Right lobe of liver (tissue), 4 donors: ENCODE data around the gene RIMBP2.

Experiments used
- CTCF ChIP-seq, 4 donors: fragments of 200-600 bp in 3 of 4; fragments of 450-650 bp in 1 of 4; IDR thresholded peaks; one replicate each; pipeline versions ENCODE4 v1.5.1 to v1.8.0; 2016 to 2022; ENCODE audit warnings: antibody characterized with exemption in 4 of 4, mild to moderate bottlenecking in 2 of 4
- POLR2A ChIP-seq: fragments of 450-650 bp; IDR thresholded peaks from one replicate; pipeline ENCODE4 v1.6.1; 2017; ENCODE audit warnings: antibody characterized with exemption, mild to moderate bottlenecking
- donor health status: DM: no; HTN: no; CAD: no.
- donor health status: DM: no; HTN: no; CAD: no.
- donor health status: DM: no; HTN: yes; CAD: no.

- TF ChIP-seq POLR2A (no peak), CTCF (IDR thresholded peaks at IDR 0.05) (no peak)
Measured at GRCh38 chr12:130701402-130701744, 14.7 kb downstream of the RIMBP2 start.
